ENCODE data around the gene GAB4. TPM values are rescaled to one million over a fixed set of nuclear protein-coding genes. Genes with fewer than 3 reads are reported as not detected.

GAB4 gene
- total RNA-seq, 2 donors from 2014 or later: not detected

DNA sequence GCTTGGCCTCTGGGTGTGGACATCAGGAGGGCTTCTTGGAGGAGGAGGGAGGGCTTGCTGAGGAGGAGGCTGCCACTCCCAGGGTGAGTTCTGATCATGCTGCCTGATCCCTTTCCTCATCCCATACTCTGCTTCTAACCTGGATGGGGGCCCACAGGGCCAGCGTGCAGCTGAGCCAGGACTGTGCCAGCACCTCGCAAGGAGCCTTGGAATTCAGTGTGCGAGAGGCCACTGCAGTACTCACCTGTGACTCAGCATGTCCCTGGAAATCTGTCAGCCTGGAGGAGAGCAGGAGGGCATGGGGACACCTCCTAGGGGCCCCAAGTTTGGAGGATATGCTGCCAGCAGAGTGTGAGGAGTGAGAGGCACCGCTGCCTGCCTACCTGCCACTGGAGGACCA lies 4.2 kb upstream of the GAB4 start:
- ATAC-seq (no peak), DNase-seq (ENCODE audit: low spot score in 2 of 2) (no peak)
- no peaks in the 10 kb centered on the region for H3K36me3 Mint-ChIP-seq

DNA sequence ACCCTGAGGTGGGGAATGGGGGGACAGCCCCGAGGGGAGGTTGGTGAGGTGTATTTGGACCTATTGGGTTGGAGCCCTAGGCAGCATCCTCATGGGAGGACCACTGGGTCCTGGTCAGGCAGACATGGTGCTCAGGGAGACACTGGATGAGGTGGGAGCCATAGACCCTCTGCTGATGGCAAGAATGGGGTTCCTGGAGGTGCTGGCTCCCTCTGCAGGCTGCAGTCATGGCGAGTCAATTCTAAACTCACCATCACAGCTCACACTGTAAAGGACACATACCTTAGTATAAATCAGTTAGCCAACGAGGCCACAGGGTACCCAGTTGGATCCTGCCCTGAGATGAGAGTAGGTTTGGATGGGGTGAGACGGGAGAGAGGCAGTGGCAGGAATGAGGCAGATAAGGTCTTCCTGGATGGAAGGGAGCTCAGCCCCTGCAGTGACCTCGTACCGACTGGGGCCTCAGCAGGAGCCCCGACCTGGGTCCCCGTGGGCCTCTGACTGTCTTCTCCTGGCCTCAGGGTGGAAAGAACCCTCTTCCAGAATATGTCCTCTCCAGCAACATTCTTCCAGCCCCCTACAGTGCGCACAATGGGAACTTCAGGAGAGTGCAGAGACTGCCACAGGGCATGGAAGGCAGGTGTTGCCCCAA lies 1.7 kb upstream of the GAB4 start:
- ATAC-seq: no peak
- no peak overlapping the region for H3K27ac Mint-ChIP-seq
- no peak for DNase-seq (ENCODE audit: low spot score in 2 of 2)
- peaks cover 0 to 4% of the 10 kb centered on the region in 2 donors for H3K36me3 Mint-ChIP-seq
- H3K9me3 Mint-ChIP-seq: peaks cover 0 to 4% of the 10 kb centered on the region in 2 donors

More for the DNA sequence above, 4.2 kb upstream of the GAB4 start:
- no peak overlapping the region for H3K27ac Mint-ChIP-seq
- no peaks in the 10 kb centered on the region for H3K9me3 Mint-ChIP-seq

DNA sequence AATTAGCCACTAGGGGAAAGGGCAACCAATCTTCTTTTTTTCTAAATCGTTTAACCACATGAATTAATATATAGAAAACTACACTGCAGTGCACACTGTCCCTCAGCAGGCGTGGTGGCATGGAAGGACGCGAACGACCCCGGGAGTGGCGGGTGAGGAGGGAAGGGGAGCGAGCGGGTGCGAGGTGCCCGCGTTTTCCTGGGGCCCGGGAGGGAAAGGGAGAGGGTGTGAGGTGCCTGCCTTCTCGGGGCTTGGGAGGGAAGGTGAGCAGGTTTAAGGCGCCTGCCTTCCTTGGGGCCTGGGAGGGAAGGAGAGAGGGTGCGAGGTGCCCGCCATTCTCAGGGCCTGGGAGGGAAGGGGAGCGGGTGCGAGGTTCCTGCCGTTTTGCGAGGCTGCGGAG lies 765 bp downstream of the GAB4 start:
- DNase-seq (ENCODE audit: low spot score in 2 of 2) (no peak), ATAC-seq (no peak)
- H3K36me3 Mint-ChIP-seq: peaks cover 8 to 21% of the 10 kb centered on the region in 2 donors
- no peak overlapping the region for H3K27ac Mint-ChIP-seq
- peaks cover 13 to 23% of the 10 kb centered on the region in 2 donors for H3K9me3 Mint-ChIP-seq

DNA sequence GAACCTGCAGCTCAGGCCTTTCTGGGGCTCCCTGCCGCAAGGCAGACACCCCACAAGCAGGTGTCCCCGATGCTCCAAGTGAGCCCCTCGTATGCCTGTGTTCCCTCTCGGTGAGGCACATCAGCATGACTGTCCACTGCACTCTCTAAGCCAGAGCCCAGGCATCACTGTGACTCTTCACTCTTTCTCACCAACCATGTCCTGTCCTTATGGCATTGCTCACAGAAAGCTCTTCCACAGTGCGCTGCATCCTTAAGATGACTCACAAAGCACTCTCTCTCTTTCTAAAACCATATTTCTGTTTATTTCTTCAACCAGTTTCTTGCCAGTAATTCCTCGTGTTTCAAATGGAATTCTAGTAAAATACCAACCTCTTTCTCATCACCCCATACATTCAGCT lies 18.1 kb downstream of the GAB4 start:
- no peaks in the 10 kb centered on the region for H3K36me3 Mint-ChIP-seq
- no peaks in the 10 kb centered on the region for H3K9me3 Mint-ChIP-seq
- ATAC-seq (peak in 1 of 2 donors; percentile 84), DNase-seq (ENCODE audit: low spot score in 2 of 2) (no peak)
- no peak overlapping the region for H3K27ac Mint-ChIP-seq

DNA sequence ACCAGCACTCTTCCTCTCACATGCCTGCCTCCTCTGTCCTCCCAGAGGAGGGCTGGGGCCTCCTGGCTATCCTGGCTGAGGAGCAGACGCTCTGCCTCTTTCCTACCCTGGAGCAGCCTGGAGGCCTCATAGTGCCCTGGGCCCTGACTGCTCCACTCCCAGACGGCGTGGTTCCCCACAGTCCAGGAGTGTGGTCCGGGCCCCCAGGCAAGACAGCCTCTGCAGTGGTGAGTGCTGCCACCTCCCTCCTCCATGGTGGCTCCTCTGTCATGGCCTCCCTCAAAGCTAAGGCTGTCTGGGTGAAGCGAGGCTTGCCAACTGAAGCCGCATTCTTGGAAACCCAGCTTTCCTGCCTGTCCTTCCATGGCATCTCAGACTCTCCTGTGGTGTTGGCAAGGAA lies 19.8 kb downstream of the GAB4 start:
- DNase-seq (ENCODE audit: low spot score in 2 of 2) (no peak), ATAC-seq (no peak)
- H3K9me3 Mint-ChIP-seq: peaks cover 2 to 5% of the 10 kb centered on the region in 2 donors
- no peaks in the 10 kb centered on the region for H3K36me3 Mint-ChIP-seq
- no peak overlapping the region for H3K27ac Mint-ChIP-seq

DNA sequence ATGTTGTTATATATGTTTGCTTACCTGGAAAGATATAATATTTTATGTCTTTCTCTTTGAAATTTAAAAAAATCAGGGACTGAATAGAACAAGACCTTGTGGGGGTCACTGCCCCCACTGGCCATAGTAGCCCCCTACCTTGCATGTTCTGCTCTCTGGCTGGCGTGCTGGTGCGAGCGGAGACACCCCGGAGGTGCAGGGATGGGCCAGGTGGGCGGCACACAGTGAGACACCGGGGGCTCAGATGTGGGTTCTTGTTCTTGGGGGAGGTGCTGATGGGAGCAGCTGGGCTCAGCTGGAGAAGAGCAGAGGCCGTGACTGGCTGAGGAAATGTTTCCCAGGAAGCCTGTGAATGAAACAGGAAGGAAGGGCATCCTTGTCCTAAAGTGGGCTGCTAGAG lies 20.2 kb downstream of the GAB4 start:
- DNase-seq (ENCODE audit: low spot score in 2 of 2) (no peak), ATAC-seq (no peak)
- H3K9me3 Mint-ChIP-seq: peaks cover 5 to 8% of the 10 kb centered on the region in 2 donors
- peak overlapping the region in 1 of 2 donors; percentile 61 for H3K27ac Mint-ChIP-seq
- no peaks in the 10 kb centered on the region for H3K36me3 Mint-ChIP-seq

DNA sequence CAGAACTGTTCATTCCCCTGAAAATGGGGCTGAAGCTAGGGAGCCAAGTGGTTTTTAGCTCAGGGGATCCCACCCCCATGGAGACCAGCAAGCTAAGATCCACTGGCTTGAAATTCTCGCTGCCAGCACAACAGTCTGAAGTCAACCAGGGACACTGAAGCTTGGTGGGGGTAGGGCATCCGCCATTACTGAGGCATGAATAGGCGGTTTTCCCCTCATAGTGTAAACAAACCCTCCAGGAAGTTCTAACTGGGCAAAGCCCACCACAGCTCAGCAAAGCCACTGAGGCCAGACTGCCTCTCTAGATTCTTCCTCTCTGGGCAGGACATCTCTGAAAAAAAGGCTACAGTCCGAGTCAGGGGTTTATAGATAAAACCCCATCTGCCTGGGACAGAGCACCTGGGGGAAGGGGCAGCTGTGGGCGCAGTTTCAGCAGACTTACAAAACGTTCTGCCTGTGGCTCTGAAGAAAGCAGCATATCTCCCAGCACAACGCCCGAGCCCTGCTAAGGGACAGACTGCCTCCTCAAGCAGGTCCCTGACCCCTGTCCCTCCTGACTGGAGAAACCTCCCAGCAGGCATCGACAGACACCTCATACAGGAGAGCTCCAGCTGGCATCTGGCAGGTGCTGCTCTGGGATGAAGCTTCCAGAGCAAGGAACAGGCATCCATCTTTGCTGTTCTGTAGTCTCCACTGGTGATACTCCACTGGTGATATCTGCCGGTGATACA lies 32.7 kb downstream of the GAB4 start:
- Mint-ChIP-seq H3K27ac (no peak overlapping the region), H3K9me3 (peaks cover 0 to 6% of the 10 kb centered on the region in 2 donors), H3K36me3 (peaks cover 0 to 5% of the 10 kb centered on the region in 2 donors)
- DNase-seq (ENCODE audit: low spot score in 2 of 2) (no peak), ATAC-seq (no peak)

DNA sequence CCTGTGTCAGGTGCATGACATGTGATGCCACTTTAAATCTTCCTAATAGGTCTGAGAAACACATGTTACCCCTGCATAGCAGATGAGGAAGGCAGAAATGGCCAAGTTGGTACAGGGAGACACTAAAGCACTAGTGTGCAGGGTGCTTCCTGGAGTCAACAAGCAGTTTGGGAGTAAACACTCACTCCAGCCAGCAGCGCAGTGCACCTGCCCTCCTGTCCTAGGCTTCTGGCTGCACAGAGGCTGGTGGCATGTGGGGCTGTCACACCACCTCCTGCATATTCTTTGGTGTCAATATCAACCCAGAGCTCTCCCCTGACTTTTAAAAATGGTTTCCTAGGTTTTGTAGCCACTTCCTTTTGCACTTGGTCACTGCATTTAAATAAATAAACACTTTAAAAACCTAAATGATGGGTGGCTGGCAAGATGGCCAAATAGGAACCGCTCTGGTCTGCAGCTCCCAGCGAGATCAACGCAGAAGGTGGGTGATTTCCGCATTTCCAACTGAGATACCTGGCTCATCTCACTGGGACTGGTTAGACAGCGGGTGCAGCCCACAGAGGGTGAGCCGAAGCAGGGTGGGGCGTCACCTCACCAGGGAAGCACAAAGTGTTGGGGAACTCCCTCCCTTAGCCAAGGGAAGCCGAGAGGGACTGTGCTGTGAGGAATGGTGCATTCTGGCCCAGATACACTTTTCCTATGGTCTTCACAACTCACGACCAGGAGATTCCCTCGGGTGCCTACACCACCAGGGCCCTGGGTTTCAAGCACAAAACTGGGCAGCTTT lies 33.5 kb downstream of the GAB4 start:
- no peak for DNase-seq (ENCODE audit: low spot score in 2 of 2)
- Mint-ChIP-seq H3K9me3 (peaks cover 0 to 4% of the 10 kb centered on the region in 2 donors), H3K36me3 (peaks cover 0 to 5% of the 10 kb centered on the region in 2 donors), H3K27ac (no peak overlapping the region)
- no peak for ATAC-seq

DNA sequence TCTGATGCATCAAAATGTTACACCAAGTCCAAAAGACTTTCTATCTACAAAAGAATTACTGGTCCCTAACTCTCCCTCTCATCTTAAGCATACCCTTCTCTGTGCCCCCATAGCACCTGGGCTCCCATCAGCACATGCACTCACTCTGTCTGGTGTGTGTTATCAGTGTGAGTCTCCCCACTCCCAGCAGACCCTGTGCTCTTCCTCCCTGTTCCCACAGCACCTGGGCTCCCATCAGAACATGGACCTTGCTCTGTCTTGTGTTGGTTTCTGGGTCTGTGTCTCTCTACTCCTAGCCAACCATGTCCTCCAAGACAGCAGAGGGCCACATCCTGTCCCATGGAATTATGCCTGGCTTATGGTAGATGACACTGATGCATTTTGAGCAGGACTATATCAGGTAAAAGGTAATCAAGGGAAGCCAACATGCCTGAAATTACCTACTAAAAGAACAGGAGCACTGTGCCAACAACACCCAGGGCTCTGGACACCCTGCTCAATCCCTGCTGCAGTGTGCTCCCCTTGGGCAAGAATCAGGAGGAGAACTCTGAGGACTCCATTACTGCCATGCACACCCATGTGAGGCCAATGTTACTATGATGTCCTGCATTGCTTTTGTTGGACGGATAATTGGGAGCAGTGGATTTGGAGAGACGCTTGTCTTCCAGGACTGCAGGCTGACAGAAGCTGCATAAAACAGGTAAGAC lies 34.3 kb downstream of the GAB4 start:
- peaks cover 0 to 5% of the 10 kb centered on the region in 2 donors for H3K36me3 Mint-ChIP-seq
- DNase-seq (ENCODE audit: low spot score in 2 of 2): no peak

DNA sequence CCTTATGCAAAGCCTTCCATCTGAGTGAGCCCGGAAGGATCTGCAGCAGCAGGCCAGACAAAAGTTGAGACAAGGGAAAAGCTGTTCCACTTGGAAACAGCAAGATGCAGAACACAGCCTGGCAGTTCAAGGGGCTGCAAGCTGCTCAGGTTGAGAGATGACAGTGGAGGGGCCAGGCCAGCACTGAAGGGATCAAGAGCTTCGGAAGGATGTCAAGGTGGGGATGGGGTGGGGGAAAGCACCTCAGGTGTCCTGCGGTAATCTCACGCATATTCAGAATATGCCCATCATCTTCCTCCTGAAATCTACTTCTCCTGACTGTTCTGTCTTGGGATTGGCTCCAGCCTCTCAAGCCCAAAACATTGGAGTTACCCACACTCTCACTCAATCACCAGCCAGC lies 35.7 kb downstream of the GAB4 start:
- H3K9me3 Mint-ChIP-seq: no peaks in the 10 kb centered on the region
- H3K27ac Mint-ChIP-seq: no peak overlapping the region
- peaks cover 0 to 5% of the 10 kb centered on the region in 2 donors for H3K36me3 Mint-ChIP-seq
- no peak for ATAC-seq
- no peak for DNase-seq (ENCODE audit: low spot score in 2 of 2)

More for the DNA sequence above, 34.3 kb downstream of the GAB4 start:
- no peaks in the 10 kb centered on the region for H3K9me3 Mint-ChIP-seq
- H3K27ac Mint-ChIP-seq: no peak overlapping the region
- ATAC-seq: no peak

DNA sequence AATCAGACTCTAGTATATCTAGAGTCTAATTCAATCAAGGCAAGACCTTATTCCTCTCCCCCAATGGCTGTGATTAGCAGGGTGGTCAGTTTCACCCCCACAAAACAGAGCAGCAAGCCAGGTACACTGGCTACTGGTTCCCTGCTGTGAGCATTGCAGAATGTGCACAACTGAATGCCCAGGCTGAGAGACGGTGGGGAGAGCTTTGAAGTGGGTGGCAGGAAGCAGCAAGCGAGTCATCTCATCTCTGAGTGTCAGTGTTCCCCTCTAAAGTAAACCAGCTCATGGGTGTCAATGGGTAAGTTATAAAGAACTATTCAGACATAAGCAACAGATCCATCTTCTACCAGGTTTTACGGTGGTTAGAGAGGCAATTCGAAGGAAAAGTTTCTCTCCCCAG lies 37.6 kb downstream of the GAB4 start:
- DNase-seq (ENCODE audit: low spot score in 2 of 2): peak in 1 of 2 donors; percentile 22
- no peaks in the 10 kb centered on the region for H3K36me3 Mint-ChIP-seq
- peak; percentile 48 to 88 for ATAC-seq
- no peaks in the 10 kb centered on the region for H3K9me3 Mint-ChIP-seq
- no peak overlapping the region for H3K27ac Mint-ChIP-seq

DNA sequence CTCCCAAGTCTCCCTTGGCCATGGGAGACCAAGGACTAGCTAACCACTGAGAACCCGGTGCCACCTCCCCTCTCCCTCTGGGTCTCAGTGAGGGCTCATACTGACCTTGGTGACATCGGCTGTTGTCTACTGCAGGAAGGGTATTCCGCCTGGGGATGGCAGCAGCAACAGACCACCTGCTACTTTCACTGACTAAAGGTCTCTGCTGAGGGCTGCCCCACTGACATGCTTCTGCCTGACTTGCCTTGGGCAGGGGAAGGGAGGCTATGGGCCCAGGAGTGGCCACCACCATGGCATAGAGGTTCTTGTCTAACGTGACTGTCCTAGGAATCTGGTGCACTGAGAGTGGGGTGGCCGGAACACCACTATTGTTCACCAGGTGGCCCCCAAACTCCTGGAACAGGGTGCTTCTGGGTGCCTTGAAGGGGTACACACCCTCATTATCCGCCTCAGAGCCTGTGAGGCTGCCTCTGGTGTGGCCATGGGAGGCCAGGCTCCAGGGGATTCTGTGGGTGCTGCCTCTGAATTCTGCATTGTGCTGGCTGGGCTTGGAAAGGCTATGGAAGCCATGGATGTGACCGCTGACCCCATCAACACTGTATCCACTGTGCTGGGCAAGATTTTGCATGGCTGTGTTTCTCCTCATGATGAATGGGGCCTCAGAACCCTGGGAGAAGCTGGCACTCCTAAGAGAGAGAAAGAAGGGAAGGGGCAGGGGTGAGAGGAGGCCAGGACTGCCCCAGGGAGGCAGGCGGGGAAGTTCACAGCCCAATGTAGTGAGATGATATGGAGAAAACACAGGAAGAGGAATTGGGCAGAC lies 38.3 kb downstream of the GAB4 start:
- H3K27ac Mint-ChIP-seq: peak overlapping the region; percentile 58 to 73
- H3K36me3 Mint-ChIP-seq: no peaks in the 10 kb centered on the region
- DNase-seq (ENCODE audit: low spot score in 2 of 2): no peak
- no peak for ATAC-seq
- H3K9me3 Mint-ChIP-seq: no peaks in the 10 kb centered on the region

DNA sequence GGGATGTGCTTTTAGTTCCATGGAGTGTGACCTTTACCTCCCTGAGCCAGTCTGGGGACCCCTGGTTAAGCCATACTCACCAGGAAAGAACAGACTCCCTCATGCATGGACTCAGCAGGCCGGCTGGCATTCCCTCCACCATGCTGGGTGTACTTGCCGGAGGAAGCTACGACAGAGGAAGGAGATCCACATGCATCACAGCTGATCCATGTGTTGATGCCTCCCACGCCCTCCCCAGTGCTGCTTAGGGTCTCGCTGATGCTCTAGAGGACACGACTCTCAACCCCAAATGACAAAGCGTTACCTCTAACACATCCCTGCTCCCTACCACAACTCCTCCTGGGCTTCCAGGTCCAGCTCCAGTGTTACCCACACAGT lies 39.8 kb downstream of the GAB4 start:
- Mint-ChIP-seq H3K36me3 (no peaks in the 10 kb centered on the region), H3K9me3 (no peaks in the 10 kb centered on the region), H3K27ac (no peak overlapping the region)
- DNase-seq (ENCODE audit: low spot score in 2 of 2): no peak
- no peak for ATAC-seq

DNA sequence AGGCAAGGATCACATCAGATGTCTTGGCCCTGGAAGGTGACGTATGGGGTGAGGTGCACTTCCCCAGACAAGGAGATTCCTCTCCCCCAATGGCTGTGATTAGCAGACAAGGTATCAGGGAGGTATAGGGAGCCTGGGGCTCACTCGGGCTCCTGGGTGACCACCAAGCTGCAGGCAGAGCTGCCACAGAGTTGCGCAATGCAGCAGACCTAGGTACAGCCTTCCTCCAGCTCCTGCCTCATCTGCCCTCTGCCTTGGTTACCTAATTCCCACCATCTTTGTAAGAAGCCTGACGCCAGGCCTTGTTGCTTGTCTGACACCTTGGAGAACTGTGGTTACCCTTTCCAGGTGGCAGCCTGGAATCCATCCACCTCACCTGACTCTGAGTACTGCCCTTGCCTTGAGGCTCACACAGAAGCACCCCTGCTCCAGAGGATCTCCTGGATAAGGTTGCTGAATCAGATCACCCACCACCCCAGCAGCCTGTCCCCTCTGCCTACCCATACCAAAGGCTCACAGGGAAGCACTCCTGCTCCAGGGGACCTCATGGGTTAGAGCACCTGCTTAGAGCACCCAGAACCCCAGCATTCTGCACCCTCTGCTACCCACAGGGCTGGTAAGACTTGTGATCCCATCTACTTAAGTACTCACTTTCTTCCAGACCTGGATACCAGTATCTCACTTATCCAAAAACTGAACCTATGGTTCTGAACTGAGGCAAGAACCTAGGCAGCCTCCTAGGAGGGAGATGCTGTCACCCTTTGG lies 40.4 kb downstream of the GAB4 start:
- ATAC-seq: no peak
- no peaks in the 10 kb centered on the region for H3K36me3 Mint-ChIP-seq
- H3K9me3 Mint-ChIP-seq: no peaks in the 10 kb centered on the region

DNA sequence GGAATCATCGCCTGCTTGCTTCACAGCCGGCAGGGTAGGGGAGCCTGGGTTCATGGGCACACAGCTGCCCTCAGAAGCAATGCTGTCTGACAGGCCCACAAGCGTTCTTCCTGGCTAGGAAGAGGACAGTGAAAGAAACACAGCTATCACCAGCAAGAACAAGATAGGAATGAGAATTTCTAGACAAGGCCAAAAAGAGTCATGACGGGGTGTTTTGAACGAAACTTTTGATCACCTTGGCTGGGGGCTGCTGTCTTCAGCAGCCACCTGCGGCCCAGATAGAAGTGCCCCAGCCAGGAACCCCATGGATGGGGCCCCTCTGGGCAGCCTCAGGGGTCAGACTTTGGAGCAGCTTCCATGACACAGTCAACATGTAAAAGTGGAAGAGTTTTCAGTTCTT lies 41.8 kb downstream of the GAB4 start:
- no peaks in the 10 kb centered on the region for H3K9me3 Mint-ChIP-seq
- H3K27ac Mint-ChIP-seq: peak overlapping the region in 1 of 2 donors; percentile 1
- DNase-seq (ENCODE audit: low spot score in 2 of 2): no peak
- ATAC-seq: no peak
- no peaks in the 10 kb centered on the region for H3K36me3 Mint-ChIP-seq

More for the DNA sequence above, 40.4 kb downstream of the GAB4 start:
- peak overlapping the region in 1 of 2 donors; percentile 69 for H3K27ac Mint-ChIP-seq
- no peak for DNase-seq (ENCODE audit: low spot score in 2 of 2)

All from activated naive CD4-positive, alpha-beta T cell treated with anti-CD3 and anti-CD28 coated beads, Interleukin-2, amount 50 U/mL, for 72 hours (primary cell).